ENCODE data around the gene CAPN11.
A peak's percentile ranks its signal among the peaks of the same experiment; 100 is the strongest.

CAPN11 gene

GRCh38 chr6:44214307-44214706 is 55.7 kb downstream of the CAPN11 start:
- no peak for DNase-seq (ENCODE audit: low read depth)

- DNase-seq (ENCODE audit: low read depth): no peak
These were observed 58.2 kb downstream of the CAPN11 start, which contains the start of gene MYMX for GRCh38 chr6:44216677-44217331. TSS of gene MYMX (plus strand) at chr6:44216926. CDS start at chr6:44217472, 546 bp downstream.

GRCh38 chr6:44217332-44218143 is 58.9 kb downstream of the CAPN11 start:
- no peak for DNase-seq (ENCODE audit: low read depth)

GRCh38 chr6:44219053-44219814 is 60.6 kb downstream of the CAPN11 start:
- DNase-seq (ENCODE audit: low read depth): no peak

- no peak for DNase-seq (ENCODE audit: low read depth)
These were observed 61.5 kb downstream of the CAPN11 start for GRCh38 chr6:44219815-44220784.

GRCh38 chr6:44220913-44221290 is 62.3 kb downstream of the CAPN11 start:
- DNase-seq (ENCODE audit: low read depth): no peak

GRCh38 chr6:44221291-44221960 is 62.8 kb downstream of the CAPN11 start:
- DNase-seq (ENCODE audit: low read depth): peak; percentile 51

GRCh38 chr6:44221961-44222335 is 63.3 kb downstream of the CAPN11 start:
- DNase-seq (ENCODE audit: low read depth): no peak

GRCh38 chr6:44222486-44223318 is 64.1 kb downstream of the CAPN11 start:
- no peak for DNase-seq (ENCODE audit: low read depth)

GRCh38 chr6:44223319-44224028 is 64.9 kb downstream of the CAPN11 start, which contains the start of gene SLC29A1:
TSS of gene SLC29A1 (plus strand) at chr6:44223595. CDS start at chr6:44227314, 3,719 bp downstream.
- peak; percentile 76 for DNase-seq (ENCODE audit: low read depth)

- DNase-seq (ENCODE audit: low read depth): no peak
These were observed 65.7 kb downstream of the CAPN11 start for GRCh38 chr6:44224029-44224964.

- no peak for DNase-seq (ENCODE audit: low read depth)
These were observed 66.3 kb downstream of the CAPN11 start for GRCh38 chr6:44224965-44225305.

- no peak for DNase-seq (ENCODE audit: low read depth)
These were observed 67.1 kb downstream of the CAPN11 start for GRCh38 chr6:44225579-44226325.

- DNase-seq (ENCODE audit: low read depth): no peak
These were observed 67.9 kb downstream of the CAPN11 start for GRCh38 chr6:44226368-44227147.

- DNase-seq (ENCODE audit: low read depth): no peak
These were observed 68.7 kb downstream of the CAPN11 start for GRCh38 chr6:44227148-44227793.

- no peak for DNase-seq (ENCODE audit: low read depth)
These were observed 69.4 kb downstream of the CAPN11 start for GRCh38 chr6:44228031-44228430.
